Activated CD4-positive, alpha-beta T cell treated with anti-CD3 and anti-CD28 coated beads, Interleukin-2, amount 10 ng/mL, durations not matched to agents 7 days and 5 days (primary cell): Measurements from ENCODE around the gene ANKRD9. TPM values are rescaled to one million over a fixed set of nuclear protein-coding genes. Genes with fewer than 3 reads are reported as not detected.
"Not testable (repeated sequence)": the region's sequence is repeated elsewhere in the genome, so short reads cannot be mapped to it uniquely, and the experiment has no call there.

ENCODE experiments used
- CTCF ChIA-PET: fragments of 350-600 bp; sonication (Branson Sonifier 250); formaldehyde crosslinking; loops from one replicate; lab custom pipeline; 2021; ENCODE audit warnings: antibody characterized with exemption; lab: Charles Lee
- POLR2A ChIA-PET: fragments of 350-600 bp; sonication (Branson Sonifier 250); formaldehyde crosslinking; loops from one replicate; lab custom pipeline; 2021; ENCODE audit warnings: antibody characterized with exemption; lab: Charles Lee
- DNase-seq: peaks from one replicate; pipeline ENCODE4 v3.0.0-alpha.2; 2020
- H3K27ac Mint-ChIP-seq: one replicate; pipeline ENCODE4 v1.8.0; 2021; ENCODE audit warnings: mild to moderate bottlenecking, moderate library complexity, mixed read lengths
- H3K27me3 Mint-ChIP-seq: one replicate; pipeline ENCODE4 v1.8.0; 2021; ENCODE audit warnings: mixed read lengths
- H3K36me3 Mint-ChIP-seq: one replicate; pipeline ENCODE4 v1.8.0; 2021; ENCODE audit warnings: low read depth, mixed read lengths
- H3K4me1 Mint-ChIP-seq: one replicate; pipeline ENCODE4 v1.8.0; 2021; ENCODE audit warnings: mixed read lengths
- H3K4me3 Mint-ChIP-seq: one replicate; pipeline ENCODE4 v1.8.0; 2021; ENCODE audit warnings: mild to moderate bottlenecking, moderate library complexity, mixed read lengths
- H3K9me3 Mint-ChIP-seq: one replicate; pipeline ENCODE4 v1.8.0; 2021; ENCODE audit warnings: mixed read lengths
- total RNA-seq, 2 experiments: library from RNA; stranded (reverse); gene quantifications; one replicate each; pipeline ENCODE4 v1.2.3, GENCODE V29; 2021

The ANKRD9 gene
- total RNA-seq, result 1 to 10 TPM; 4.9 to 6.2 TPM

DNA sequence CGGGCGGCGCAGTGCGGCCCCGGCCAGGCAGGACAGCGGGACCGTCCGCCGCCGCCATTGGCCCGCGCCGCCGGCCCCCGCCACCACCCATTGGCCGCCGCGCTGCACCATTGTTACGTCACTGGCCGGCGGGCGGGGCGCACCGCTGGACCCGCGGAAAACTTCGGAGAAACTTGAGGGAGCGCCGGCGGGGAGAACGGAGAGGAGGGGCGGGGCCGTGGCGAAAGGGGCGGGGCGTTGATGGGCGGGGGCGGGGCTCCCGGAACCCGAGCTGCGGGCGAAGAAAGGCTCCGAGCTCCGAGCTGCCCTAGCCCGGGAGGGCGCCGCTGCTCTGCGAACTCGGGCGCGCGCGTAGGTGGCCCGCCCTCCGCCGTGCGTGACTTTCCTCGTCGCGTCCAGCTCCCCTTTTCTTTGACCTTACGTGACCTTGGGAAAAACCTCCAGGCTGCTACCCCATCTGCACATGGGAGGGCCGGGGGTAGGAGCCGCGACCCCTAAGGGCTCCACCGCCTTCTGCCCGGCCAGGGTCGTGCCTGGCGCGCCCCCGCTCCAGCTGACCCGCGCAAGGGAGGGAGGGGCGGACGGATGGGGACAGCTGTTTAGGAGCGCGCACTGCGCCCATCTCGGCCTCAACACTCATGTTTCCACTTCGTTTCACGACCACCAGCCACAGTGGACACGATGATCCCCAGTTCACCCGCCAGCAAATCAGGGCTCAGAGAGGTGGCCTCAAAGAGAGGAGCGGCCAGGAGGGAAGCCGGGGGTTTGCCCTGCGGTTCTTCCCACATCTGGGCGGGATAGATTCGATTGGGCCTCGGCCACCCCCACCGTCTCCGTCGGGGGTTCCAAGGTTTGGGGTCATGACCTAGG, at the start of gene ANKRD9:
TSS of gene ANKRD9 (minus strand) at position 31 of the 870 bp plus-strand sequence. CDS start 1,887 bp downstream, outside the sequence.
- CTCF ChIA-PET, result interaction anchor here (0.6 to 3.4 kb wide), 2 partner anchors 15 to 232 kb away, joined by 3 to 12 read pairs; no protein-coding TSS in a partner anchor
- H3K9me3 Mint-ChIP-seq, result no peaks in the 10 kb centered on the region
- H3K4me3 Mint-ChIP-seq, result peak within 1 kb of the TSS; percentile 76
- DNase-seq, result peak; percentile 88
- H3K27ac Mint-ChIP-seq, result peak within 1 kb of the TSS; percentile 66
- H3K36me3 Mint-ChIP-seq, result no peaks in the 10 kb centered on the region
- peaks cover 19% of the 10 kb centered on the region for H3K4me1 Mint-ChIP-seq
- POLR2A ChIA-PET, result interaction anchor here (1.2 kb wide), 1 partner anchor 192 kb away, joined by 5 read pairs; no protein-coding TSS in a partner anchor
- H3K27me3 Mint-ChIP-seq, result peaks cover 2% of the 10 kb centered on the region

DNA sequence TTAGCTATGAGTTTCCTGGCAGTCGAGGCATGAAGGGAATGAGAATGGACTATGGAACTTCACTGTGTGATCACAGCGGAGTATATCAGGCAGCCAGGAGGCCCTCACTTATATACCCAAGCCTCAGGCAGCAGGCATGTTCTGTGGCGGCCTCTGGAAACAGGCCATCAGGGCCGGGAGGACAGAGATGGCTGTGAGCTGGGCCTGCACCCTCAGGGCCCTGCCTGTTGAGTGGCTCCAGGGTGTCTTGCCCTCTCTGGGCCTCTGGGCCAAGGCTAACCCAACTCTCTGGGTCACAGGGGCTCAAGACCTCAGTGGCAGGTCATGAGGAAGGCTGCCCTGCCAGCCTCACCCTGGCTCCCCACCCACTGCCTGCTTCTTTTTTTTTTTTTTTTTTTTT, 49.0 kb upstream of the ANKRD9 start:
- Mint-ChIP-seq H3K9me3 (no peaks in the 10 kb centered on the region), H3K27ac (no peak overlapping the region), H3K27me3 (no peaks in the 10 kb centered on the region), H3K4me3 (no peak overlapping the region), H3K4me1 (peaks cover 5% of the 10 kb centered on the region), H3K36me3 (no peaks in the 10 kb centered on the region)
- CTCF ChIA-PET, result interaction anchor here (1.5 to 2.1 kb wide), 2 partner anchors 11 to 36 kb away, joined by 4 to 10 read pairs; no protein-coding TSS in a partner anchor
- POLR2A ChIA-PET, result interaction anchor here (0.6 kb wide), 1 partner anchor 29 kb away, joined by 6 read pairs; no protein-coding TSS in a partner anchor
- DNase-seq, result no peak

DNA sequence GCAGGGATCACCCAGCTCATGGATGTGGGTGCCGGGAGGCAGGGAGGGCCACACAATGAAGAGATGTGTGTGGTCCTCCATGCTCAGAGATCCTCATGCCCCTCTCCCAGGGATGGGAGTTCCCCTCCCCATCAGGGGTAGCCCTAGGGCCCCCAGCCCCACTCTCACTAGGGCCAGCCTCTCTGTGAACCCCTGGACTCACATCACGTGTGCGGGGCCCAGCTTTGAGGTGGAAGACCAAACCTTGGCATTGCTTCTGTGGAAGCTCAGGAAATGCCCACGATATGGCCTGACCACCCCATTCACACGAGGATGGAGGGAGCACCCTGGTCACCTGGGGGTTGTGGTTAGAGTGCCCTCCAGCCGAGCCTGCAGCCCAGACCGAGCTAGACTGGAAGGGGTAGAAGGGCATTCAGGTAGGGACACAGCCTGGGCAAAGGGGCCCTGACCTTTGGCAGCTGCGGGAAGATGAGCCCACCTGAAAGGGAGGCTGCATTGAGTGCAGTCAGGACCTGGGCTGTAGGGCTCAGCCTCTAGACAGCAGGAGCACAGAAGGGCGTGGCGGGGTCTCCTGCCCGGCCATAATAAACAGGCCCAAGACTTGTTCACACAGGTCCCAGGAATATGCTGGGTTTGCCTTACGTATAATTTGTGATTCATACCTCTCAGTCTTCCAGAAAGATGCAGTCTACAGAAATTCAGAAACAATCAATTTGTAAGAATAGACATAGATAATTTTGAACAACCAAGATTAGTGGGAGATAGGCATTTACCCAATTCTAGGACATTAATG, 48.1 kb upstream of the ANKRD9 start:
- Mint-ChIP-seq H3K4me1 (peaks cover 5% of the 10 kb centered on the region), H3K9me3 (no peaks in the 10 kb centered on the region), H3K27me3 (no peaks in the 10 kb centered on the region), H3K27ac (no peak overlapping the region), H3K4me3 (no peak overlapping the region), H3K36me3 (no peaks in the 10 kb centered on the region)
- ChIA-PET POLR2A (no interaction called here), CTCF (interaction anchor here (0.7 to 2.1 kb wide), 3 partner anchors 12 to 241 kb away, joined by 3 to 10 read pairs (median 4); no protein-coding TSS in a partner anchor)
- no peak for DNase-seq

- H3K4me3 Mint-ChIP-seq, result peak overlapping the region; percentile 43
- POLR2A ChIA-PET, result no interaction called here
- no peaks in the 10 kb centered on the region for H3K27me3 Mint-ChIP-seq
- no peak for DNase-seq
- no peaks in the 10 kb centered on the region for H3K36me3 Mint-ChIP-seq
- H3K4me1 Mint-ChIP-seq, result peaks cover 5% of the 10 kb centered on the region
- no peak overlapping the region for H3K27ac Mint-ChIP-seq
- CTCF ChIA-PET, result interaction anchor here (0.6 to 1.3 kb wide), 4 partner anchors 8 to 38 kb away, joined by 3 to 6 read pairs (median 3); no protein-coding TSS in a partner anchor
- no peaks in the 10 kb centered on the region for H3K9me3 Mint-ChIP-seq
Observed at GRCh38 chr14:102556098-102556677, 46.6 kb upstream of the ANKRD9 start.

GRCh38 chr14:102554821-102555819, 45.5 kb upstream of the ANKRD9 start:
- DNase-seq, result peak; percentile 62
- ChIA-PET POLR2A (no interaction called here), CTCF (interaction anchor here (1.3 kb wide), 1 partner anchor 18 kb away, joined by 3 read pairs; no protein-coding TSS in a partner anchor)
- Mint-ChIP-seq H3K4me1 (peaks cover 4% of the 10 kb centered on the region), H3K27me3 (peaks cover 2% of the 10 kb centered on the region), H3K27ac (peak overlapping the region; percentile 50), H3K4me3 (peak overlapping the region; percentile 74), H3K9me3 (no peaks in the 10 kb centered on the region), H3K36me3 (no peaks in the 10 kb centered on the region)

GRCh38 chr14:102551995-102552705, 42.6 kb upstream of the ANKRD9 start:
- H3K4me3 Mint-ChIP-seq, result no peak overlapping the region
- no peak for DNase-seq

GRCh38 chr14:102550927-102551401, 41.4 kb upstream of the ANKRD9 start:
- H3K4me1 Mint-ChIP-seq, H3K9me3 Mint-ChIP-seq, POLR2A ChIA-PET, DNase-seq, H3K36me3 Mint-ChIP-seq, H3K27ac Mint-ChIP-seq, H3K4me3 Mint-ChIP-seq, CTCF ChIA-PET: not testable (repeated sequence)
- peaks cover 22% of the 10 kb centered on the region for H3K27me3 Mint-ChIP-seq

More at GRCh38 chr14:102551995-102552705, 42.6 kb upstream of the ANKRD9 start:
- CTCF ChIA-PET, result no interaction called here
- Mint-ChIP-seq H3K36me3 (no peaks in the 10 kb centered on the region), H3K9me3 (peaks cover 5% of the 10 kb centered on the region), H3K27ac (no peak overlapping the region), H3K27me3 (peaks cover 16% of the 10 kb centered on the region), H3K4me1 (peaks cover 4% of the 10 kb centered on the region)
- POLR2A ChIA-PET, result no interaction called here

- ChIA-PET CTCF (interaction anchor here (0.6 to 1.2 kb wide), 2 partner anchors 24 to 46 kb away, joined by 3 read pairs; no protein-coding TSS in a partner anchor), POLR2A (no interaction called here)
- peaks cover 6% of the 10 kb centered on the region for H3K4me1 Mint-ChIP-seq
Observed at GRCh38 chr14:102548616-102549240, 39.2 kb upstream of the ANKRD9 start.

DNA sequence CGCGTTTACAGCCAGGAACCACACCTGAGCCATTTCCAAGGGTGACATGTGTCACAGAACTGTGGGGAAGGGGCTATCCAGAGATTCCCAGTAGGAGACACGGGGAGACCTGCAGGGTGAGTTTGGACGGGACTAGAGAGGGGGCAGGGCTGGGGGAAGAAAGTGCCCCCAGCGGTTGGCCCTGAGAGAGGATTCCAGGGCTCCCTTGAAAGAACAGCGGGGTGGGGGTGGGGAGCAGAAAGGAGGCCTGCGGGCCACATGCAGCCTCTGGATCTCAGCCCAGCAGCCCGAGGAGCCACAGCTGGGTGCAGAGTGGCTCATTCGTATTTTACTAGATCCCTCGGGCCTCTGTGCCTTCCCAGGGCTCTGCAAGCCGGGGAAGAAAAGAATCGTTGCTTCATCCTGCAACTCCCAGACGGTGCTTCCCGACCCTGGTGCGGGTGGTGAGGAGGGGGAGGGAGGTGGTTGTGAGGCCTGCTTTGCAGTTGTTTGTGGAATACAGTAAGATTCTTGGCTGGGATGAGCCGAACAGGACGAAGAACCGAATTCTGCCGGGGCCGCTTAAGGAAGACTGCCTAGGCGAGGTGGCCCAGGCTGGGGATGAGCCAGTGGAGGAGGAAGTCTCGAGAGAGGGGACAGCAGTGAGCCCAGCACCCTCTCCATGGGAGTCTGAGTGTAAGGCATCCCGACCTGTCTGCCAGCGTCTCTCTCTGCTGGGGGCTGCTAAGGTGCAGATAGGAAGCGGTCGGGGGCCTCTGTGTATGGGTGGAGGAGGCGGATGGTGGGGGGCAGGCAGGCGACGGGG, 36.1 kb upstream of the ANKRD9 start:
- CTCF ChIA-PET, result interaction anchor here (0.6 to 1.0 kb wide), 2 partner anchors 24 to 899 kb away, joined by 3 to 4 read pairs; no protein-coding TSS in a partner anchor
- H3K4me1 Mint-ChIP-seq, result peaks cover 6% of the 10 kb centered on the region
- DNase-seq, result no peak
- no peaks in the 10 kb centered on the region for H3K36me3 Mint-ChIP-seq
- H3K4me3 Mint-ChIP-seq, result peak overlapping the region; percentile 17
- POLR2A ChIA-PET, result no interaction called here
- H3K27me3 Mint-ChIP-seq, result peaks cover 44% of the 10 kb centered on the region
- peaks cover 5% of the 10 kb centered on the region for H3K9me3 Mint-ChIP-seq
- no peak overlapping the region for H3K27ac Mint-ChIP-seq

More at GRCh38 chr14:102548616-102549240, 39.2 kb upstream of the ANKRD9 start:
- Mint-ChIP-seq H3K27ac (no peak overlapping the region), H3K4me3 (no peak overlapping the region), H3K27me3 (peaks cover 37% of the 10 kb centered on the region), H3K36me3 (no peaks in the 10 kb centered on the region), H3K9me3 (peaks cover 5% of the 10 kb centered on the region)
- DNase-seq, result no peak
